Mucosa of descending colon (tissue), 3 donors: ENCODE data around the gene TMEM245. TPM values are rescaled to one million over a fixed set of nuclear protein-coding genes. Genes with fewer than 3 reads are reported as not detected.

Source experiments
- ATAC-seq: fragments of 200-7000 bp; cut with Tn5 transposase; one replicate; pipeline ENCODE4 v1.9.1; 2020; ENCODE audit warnings: mild to moderate bottlenecking, moderate library complexity
- DNase-seq, 3 donors: peaks; one replicate each; pipeline ENCODE4 v3.0.0-alpha.2; 2020
- H3K36me3 ChIP-seq: fragments of 200-600 bp; one replicate; pipeline ENCODE4 v1.8.0; 2021; ENCODE audit warnings: low read depth, mild to moderate bottlenecking
- H3K4me1 ChIP-seq: fragments of 200-600 bp; one replicate; pipeline ENCODE4 v1.8.0; 2021; ENCODE audit warnings: low read depth, mild to moderate bottlenecking
- H3K4me3 ChIP-seq: fragments of 200-600 bp; one replicate; pipeline ENCODE4 v1.8.0; 2021; ENCODE audit warnings: mild to moderate bottlenecking
- H3K9me3 ChIP-seq: fragments of 200-600 bp; one replicate; pipeline ENCODE4 v1.8.0; 2021; ENCODE audit warnings: mild to moderate bottlenecking
- intact Hi-C, 2 donors: fragments of 100-400 bp; cut with DNase I in 1 of 2; cut with micrococcal nuclease in 1 of 2; formaldehyde crosslinking; loops; one replicate each; pipeline versions ENCODE4 v1.11.0 to v1.11.1; 2022; cut with DNase I, micrococcal nuclease
- total RNA-seq, 3 donors: library from RNA; stranded (reverse); fragmentation: NEBNext Ultra II Directional in 2 of 3; extraction: Animal tissue kit (Norgen Biotek cat#: 25700) in 2 of 3; gene quantifications; one replicate each; pipeline versions ENCODE4 v1.2.1 to v1.2.4, GENCODE V29; 2021 to 2023
- TF ChIP-seq, protein P1 (sequence below): fragments of 200-600 bp; IDR thresholded peaks from one replicate; pipeline ENCODE4 v1.8.0; 2022; ENCODE audit warnings: antibody characterized with exemption, mild to moderate bottlenecking
- donor health status: DM: no; HTN: no; CAD: no; lungs with moderate emphysema.
- donor health status: DM: no; HTN: no; CAD: no.
- donor health status: DM: no; HTN: yes; CAD: no.

TMEM245 gene
- total RNA-seq, 3 donors from 2014 or later: 26.3 to 72.8 (median 33.6) TPM

DNA sequence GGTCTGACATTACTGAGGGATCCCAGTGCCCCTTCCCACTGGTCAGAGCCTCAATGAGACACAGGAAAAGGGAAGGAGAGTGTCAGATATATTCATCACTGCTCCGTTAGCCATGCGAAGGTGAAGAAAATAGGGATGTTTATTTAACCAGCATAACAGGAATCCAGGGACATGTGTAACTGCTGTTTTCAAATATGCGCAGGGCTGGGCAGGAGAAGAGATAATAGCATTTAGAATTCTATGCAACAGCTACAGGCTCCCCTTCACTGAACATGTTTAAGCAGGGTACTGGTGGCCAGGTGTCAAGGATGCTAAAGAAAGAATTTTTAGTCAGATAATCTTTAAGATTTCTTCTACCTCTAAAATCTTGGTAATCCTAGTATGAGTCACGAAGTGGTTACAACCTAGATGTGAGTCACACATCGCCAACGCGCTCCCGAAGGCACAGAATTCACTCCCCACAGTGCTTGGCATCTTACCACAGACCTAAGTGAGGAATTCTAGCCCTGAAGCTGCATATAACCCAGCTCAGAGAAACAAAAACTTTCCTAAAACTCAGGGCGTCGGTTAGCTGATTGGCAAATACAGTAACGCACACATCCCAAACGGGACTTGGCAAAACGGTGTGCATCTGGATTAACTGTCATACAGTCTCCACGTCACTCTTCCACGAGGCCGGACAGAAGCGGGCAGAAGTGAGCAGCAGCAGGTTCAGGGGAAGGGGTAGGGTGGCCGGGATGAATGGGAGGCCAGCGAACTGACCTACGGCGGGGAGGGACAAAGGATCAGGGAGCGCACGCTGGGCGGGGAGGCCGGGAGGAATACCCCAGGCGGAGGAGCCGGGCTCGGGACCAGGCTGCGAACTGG is 107.5 kb downstream of the TMEM245 start:
- H3K9me3 ChIP-seq: no peaks in the 10 kb centered on the region
- peaks cover 6% of the 10 kb centered on the region for H3K4me1 ChIP-seq

GRCh38 chr9:109011231-109011671 is 108.5 kb downstream of the TMEM245 start:
- ATAC-seq (no peak), DNase-seq (no peak)
- TF ChIP-seq, protein P1, sequence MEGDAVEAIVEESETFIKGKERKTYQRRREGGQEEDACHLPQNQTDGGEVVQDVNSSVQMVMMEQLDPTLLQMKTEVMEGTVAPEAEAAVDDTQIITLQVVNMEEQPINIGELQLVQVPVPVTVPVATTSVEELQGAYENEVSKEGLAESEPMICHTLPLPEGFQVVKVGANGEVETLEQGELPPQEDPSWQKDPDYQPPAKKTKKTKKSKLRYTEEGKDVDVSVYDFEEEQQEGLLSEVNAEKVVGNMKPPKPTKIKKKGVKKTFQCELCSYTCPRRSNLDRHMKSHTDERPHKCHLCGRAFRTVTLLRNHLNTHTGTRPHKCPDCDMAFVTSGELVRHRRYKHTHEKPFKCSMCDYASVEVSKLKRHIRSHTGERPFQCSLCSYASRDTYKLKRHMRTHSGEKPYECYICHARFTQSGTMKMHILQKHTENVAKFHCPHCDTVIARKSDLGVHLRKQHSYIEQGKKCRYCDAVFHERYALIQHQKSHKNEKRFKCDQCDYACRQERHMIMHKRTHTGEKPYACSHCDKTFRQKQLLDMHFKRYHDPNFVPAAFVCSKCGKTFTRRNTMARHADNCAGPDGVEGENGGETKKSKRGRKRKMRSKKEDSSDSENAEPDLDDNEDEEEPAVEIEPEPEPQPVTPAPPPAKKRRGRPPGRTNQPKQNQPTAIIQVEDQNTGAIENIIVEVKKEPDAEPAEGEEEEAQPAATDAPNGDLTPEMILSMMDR: no peak
- H3K36me3 ChIP-seq: no peaks in the 10 kb centered on the region
- H3K4me3 ChIP-seq: no peak overlapping the region
- no peaks in the 10 kb centered on the region for H3K9me3 ChIP-seq
- H3K4me1 ChIP-seq: peaks cover 6% of the 10 kb centered on the region
- intact Hi-C loops: no loop called here

More for the DNA sequence above, 107.5 kb downstream of the TMEM245 start:
- peak; percentile 62 for ATAC-seq
- peak; percentile 43 to 61 (median 52) for DNase-seq
- H3K36me3 ChIP-seq: no peaks in the 10 kb centered on the region
- TF ChIP-seq, protein P1: no peak
- H3K4me3 ChIP-seq: peak overlapping the region; percentile 62
- intact Hi-C loops: no loop called here

DNA sequence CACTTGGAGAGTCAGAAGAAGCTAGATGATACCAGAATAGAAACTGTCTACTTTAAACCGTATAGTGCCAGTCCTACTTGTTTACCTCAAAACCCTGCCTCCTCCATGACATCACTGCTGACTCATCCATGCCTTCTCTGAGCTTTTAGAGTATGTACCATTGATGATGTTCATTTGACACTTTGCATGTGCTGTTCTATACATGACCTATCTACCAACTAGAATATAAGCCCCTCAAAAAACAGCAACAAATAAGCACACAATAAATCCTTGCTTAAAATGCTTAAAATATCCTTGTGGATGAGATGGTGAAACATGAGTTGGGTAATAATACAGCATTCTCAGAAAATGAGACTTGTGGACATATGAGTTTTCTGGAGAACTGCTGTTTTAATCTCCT is 109.0 kb downstream of the TMEM245 start:
- no peaks in the 10 kb centered on the region for H3K9me3 ChIP-seq
- peaks cover 6% of the 10 kb centered on the region for H3K4me1 ChIP-seq
- H3K4me3 ChIP-seq: no peak overlapping the region
- DNase-seq (peak in 1 of 3 donors; percentile 29), ATAC-seq (no peak)
- TF ChIP-seq, protein P1: no peak
- intact Hi-C loops: no loop called here
- H3K36me3 ChIP-seq: no peaks in the 10 kb centered on the region

DNA sequence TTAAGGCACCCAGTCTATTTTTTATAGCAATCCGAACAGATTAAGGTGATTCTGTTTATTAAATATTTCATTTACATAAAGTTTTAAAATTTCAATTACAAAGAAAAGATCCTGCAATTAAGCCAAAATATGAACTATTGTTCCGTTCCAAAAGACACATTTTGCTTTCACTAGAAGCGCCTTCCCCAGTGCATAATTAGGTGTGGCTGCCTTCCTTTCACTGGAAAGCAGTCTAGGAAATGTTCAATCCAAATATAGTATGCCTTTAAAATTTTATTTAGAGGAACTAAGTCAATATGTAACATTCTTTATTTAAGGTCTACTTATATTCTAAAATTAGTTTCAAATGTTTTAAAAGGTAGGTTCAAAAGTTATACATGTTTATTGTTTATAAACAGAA is 114.1 kb downstream of the TMEM245 start:
- intact Hi-C loops: no loop called here
- H3K4me3 ChIP-seq: no peak overlapping the region
- TF ChIP-seq, protein P1: no peak
- H3K36me3 ChIP-seq: no peaks in the 10 kb centered on the region
- ATAC-seq (no peak), DNase-seq (no peak)
- no peaks in the 10 kb centered on the region for H3K4me1 ChIP-seq
- peaks cover 7% of the 10 kb centered on the region for H3K9me3 ChIP-seq

DNA sequence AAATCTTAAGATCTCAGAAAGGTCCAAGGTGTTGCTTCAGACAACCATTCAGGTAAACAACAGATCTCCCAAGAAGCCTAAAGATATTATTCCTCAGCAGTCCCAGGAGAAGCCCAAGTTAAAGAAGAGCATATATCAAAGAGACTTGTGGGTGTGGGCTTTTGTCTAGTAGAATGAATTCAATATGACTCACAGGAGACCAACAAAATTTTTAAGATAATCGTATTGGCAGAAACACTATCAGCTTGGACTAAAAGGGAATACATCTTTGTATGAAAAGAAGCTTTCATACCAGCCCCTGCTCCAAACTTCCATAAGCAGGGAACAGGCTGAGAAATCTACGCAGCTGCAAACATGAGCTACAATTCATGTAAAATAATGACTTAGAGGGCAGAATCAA is 116.6 kb downstream of the TMEM245 start:
- ATAC-seq (no peak), DNase-seq (no peak)
- TF ChIP-seq, protein P1: no peak
- Histone ChIP-seq H3K4me3 (no peak overlapping the region), H3K36me3 (no peaks in the 10 kb centered on the region), H3K4me1 (no peaks in the 10 kb centered on the region), H3K9me3 (peaks cover 7% of the 10 kb centered on the region)
- intact Hi-C loops: no loop called here
